ENCODE data around the gene CAMK1D.
"Not testable (repeated sequence)": the region's sequence is repeated elsewhere in the genome, so short reads cannot be mapped to it uniquely, and the experiment has no call there.

Gene CAMK1D

DNA sequence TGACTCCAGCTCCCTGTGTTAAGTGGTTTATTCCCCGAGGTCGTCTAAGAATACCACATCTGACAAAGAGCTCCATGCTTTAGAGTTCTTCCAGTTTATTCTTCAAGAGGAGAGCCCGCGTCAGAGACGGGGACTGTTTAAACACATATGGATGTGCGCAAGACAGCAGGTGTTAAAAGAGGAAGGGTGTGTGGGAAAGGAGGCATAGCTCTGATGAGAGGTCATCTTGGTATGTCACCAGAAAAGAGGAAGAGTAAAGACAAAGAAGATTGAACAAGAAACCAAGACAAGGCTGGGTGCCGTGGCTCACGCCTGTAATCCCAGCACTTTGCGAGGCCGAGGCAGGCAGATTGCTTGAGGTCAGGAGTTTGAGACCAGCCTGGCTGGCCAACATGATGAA, 393.4 kb downstream of the CAMK1D start:
- no peak overlapping the region for H3K4me3 ChIP-seq (ENCODE audit: low read depth, low read length)
- no peak for TF ChIP-seq ZNF777 (tag by site-specific recombination; IDR thresholded peaks at IDR 0.05; ENCODE audit: borderline replicate concordance)
- TF ChIP-seq, protein P1, sequence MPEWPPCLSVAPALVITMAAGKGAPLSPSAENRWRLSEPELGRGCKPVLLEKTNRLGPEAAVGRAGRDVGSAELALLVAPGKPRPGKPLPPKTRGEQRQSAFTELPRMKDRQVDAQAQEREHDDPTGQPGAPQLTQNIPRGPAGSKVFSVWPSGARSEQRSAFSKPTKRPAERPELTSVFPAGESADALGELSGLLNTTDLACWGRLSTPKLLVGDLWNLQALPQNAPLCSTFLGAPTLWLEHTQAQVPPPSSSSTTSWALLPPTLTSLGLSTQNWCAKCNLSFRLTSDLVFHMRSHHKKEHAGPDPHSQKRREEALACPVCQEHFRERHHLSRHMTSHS (tag by site-specific recombination; IDR thresholded peaks at IDR 0.05): no peak
- no peak for TF ChIP-seq MEIS1 (CRISPR knock-in tag; IDR thresholded peaks at IDR 0.05; ENCODE audit: borderline replicate concordance)
- TF ChIP-seq ZNF561 (tag by site-specific recombination; IDR thresholded peaks at IDR 0.05; ENCODE audit: borderline replicate concordance): no peak
- no peak for TF ChIP-seq ZNF600 (tag by site-specific recombination; IDR thresholded peaks at IDR 0.05)
- no peak for TF ChIP-seq ZNF280D (tag by site-specific recombination; IDR thresholded peaks at IDR 0.05)
- TF ChIP-seq, protein P2, sequence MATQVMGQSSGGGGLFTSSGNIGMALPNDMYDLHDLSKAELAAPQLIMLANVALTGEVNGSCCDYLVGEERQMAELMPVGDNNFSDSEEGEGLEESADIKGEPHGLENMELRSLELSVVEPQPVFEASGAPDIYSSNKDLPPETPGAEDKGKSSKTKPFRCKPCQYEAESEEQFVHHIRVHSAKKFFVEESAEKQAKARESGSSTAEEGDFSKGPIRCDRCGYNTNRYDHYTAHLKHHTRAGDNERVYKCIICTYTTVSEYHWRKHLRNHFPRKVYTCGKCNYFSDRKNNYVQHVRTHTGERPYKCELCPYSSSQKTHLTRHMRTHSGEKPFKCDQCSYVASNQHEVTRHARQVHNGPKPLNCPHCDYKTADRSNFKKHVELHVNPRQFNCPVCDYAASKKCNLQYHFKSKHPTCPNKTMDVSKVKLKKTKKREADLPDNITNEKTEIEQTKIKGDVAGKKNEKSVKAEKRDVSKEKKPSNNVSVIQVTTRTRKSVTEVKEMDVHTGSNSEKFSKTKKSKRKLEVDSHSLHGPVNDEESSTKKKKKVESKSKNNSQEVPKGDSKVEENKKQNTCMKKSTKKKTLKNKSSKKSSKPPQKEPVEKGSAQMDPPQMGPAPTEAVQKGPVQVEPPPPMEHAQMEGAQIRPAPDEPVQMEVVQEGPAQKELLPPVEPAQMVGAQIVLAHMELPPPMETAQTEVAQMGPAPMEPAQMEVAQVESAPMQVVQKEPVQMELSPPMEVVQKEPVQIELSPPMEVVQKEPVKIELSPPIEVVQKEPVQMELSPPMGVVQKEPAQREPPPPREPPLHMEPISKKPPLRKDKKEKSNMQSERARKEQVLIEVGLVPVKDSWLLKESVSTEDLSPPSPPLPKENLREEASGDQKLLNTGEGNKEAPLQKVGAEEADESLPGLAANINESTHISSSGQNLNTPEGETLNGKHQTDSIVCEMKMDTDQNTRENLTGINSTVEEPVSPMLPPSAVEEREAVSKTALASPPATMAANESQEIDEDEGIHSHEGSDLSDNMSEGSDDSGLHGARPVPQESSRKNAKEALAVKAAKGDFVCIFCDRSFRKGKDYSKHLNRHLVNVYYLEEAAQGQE (tag by site-specific recombination; IDR thresholded peaks at IDR 0.05): no peak
- no peak for TF ChIP-seq ZNF629 (tag by site-specific recombination; IDR thresholded peaks at IDR 0.05)
- H3K36me3 ChIP-seq (ENCODE audit: control insufficient read depth in 2 of 2, insufficient read depth in 1 of 2, low read length in 2 of 2): no peaks in the 10 kb centered on the region
- ChIA-PET CTCF (no interaction called here), POLR2A (no interaction called here)
- no peaks in the 10 kb centered on the region for H3K9me3 ChIP-seq (ENCODE audit: control insufficient read depth, insufficient read depth, low read depth, low read length)
- H3K4me1 ChIP-seq (ENCODE audit: control insufficient read depth, insufficient read depth, low read length): no peaks in the 10 kb centered on the region
- no peak overlapping the region for H3K27ac ChIP-seq (ENCODE audit: extremely low read depth, low read depth, low read length)

- H3K36me3 ChIP-seq (ENCODE audit: control insufficient read depth in 2 of 2, insufficient read depth in 1 of 2, low read length in 2 of 2); H3K4me3 ChIP-seq (ENCODE audit: low read depth, low read length); H3K9me3 ChIP-seq (ENCODE audit: control insufficient read depth, insufficient read depth, low read depth, low read length); H3K4me1 ChIP-seq (ENCODE audit: control insufficient read depth, insufficient read depth, low read length); POLR2A ChIA-PET; H3K27ac ChIP-seq (ENCODE audit: extremely low read depth, low read depth, low read length): not testable (repeated sequence)
- CTCF ChIA-PET: interaction anchor here (0.7 kb wide), 1 partner anchor 14 kb away, joined by 4 read pairs; no protein-coding TSS in a partner anchor
These were observed 394.1 kb downstream of the CAMK1D start for GRCh38 chr10:12743466-12743865.

- Histone ChIP-seq H3K9me3 (ENCODE audit: control insufficient read depth, insufficient read depth, low read depth, low read length) (no peaks in the 10 kb centered on the region), H3K36me3 (ENCODE audit: control insufficient read depth in 2 of 2, insufficient read depth in 1 of 2, low read length in 2 of 2) (no peaks in the 10 kb centered on the region), H3K4me1 (ENCODE audit: control insufficient read depth, insufficient read depth, low read length) (no peaks in the 10 kb centered on the region), H3K4me3 (ENCODE audit: low read depth, low read length) (no peak overlapping the region), H3K27ac (ENCODE audit: extremely low read depth, low read depth, low read length) (no peak overlapping the region)
- ChIA-PET POLR2A (no interaction called here), CTCF (interaction anchor here (0.7 kb wide), 1 partner anchor 14 kb away, joined by 4 read pairs; no protein-coding TSS in a partner anchor)
- TF ChIP-seq, protein P3, sequence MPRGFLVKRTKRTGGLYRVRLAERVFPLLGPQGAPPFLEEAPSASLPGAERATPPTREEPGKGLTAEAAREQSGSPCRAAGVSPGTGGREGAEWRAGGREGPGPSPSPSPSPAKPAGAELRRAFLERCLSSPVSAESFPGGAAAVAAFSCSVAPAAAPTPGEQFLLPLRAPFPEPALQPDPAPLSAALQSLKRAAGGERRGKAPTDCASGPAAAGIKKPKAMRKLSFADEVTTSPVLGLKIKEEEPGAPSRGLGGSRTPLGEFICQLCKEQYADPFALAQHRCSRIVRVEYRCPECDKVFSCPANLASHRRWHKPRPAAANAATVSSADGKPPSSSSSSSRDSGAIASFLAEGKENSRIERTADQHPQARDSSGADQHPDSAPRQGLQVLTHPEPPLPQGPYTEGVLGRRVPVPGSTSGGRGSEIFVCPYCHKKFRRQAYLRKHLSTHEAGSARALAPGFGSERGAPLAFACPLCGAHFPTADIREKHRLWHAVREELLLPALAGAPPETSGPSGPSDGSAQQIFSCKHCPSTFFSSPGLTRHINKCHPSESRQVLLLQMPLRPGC (tag by site-specific recombination; IDR thresholded peaks at IDR 0.05): no peak
- TF ChIP-seq HOXA7 (CRISPR knock-in tag; IDR thresholded peaks at IDR 0.05; ENCODE audit: borderline replicate concordance) (no peak), SP2 (tag by site-specific recombination; IDR thresholded peaks at IDR 0.05) (no peak), REPIN1 (tag by site-specific recombination; IDR thresholded peaks at IDR 0.05; ENCODE audit: low read depth) (no peak), ZNF132 (tag by site-specific recombination; IDR thresholded peaks at IDR 0.05; ENCODE audit: borderline replicate concordance) (no peak), TRIM28 (IDR thresholded peaks at IDR 0.05; ENCODE audit: borderline replicate concordance, low read length) (no peak), ZNF791 (tag by site-specific recombination; IDR thresholded peaks at IDR 0.05) (no peak), ZNF391 (tag by site-specific recombination; IDR thresholded peaks at IDR 0.05; ENCODE audit: borderline replicate concordance, low read depth) (no peak), KLF10 (tag by site-specific recombination; IDR thresholded peaks at IDR 0.05) (no peak), EGR2 (tag by site-specific recombination; IDR thresholded peaks at IDR 0.05; ENCODE audit: low read depth) (no peak), ZNF37A (tag by site-specific recombination; IDR thresholded peaks at IDR 0.05) (no peak), ZNF610 (tag by site-specific recombination; IDR thresholded peaks at IDR 0.05; ENCODE audit: borderline replicate concordance) (no peak)
These were observed 394.6 kb downstream of the CAMK1D start for GRCh38 chr10:12743941-12744340.

Data from HEK293 (cell line).